GM19025 (cell line): Measurements from ENCODE around the gene EFCAB6.

ENCODE experiments used
- ATAC-seq: cut with Tn5 transposase; IDR thresholded peaks from one replicate; pipeline ENCODE4 v1.9.1; 2021; ENCODE audit warnings: mild to moderate bottlenecking, low read depth, moderate library complexity; ENCODE audit not compliant: unreplicated experiment

EFCAB6 gene

GRCh38 chr22:43847376-43848289, 35.5 kb upstream of the EFCAB6 start:
- no peak for ATAC-seq

- no peak for ATAC-seq
Observed at GRCh38 chr22:43846966-43847365, 34.9 kb upstream of the EFCAB6 start.

- ATAC-seq, result no peak
Observed at GRCh38 chr22:43845981-43846380, 33.9 kb upstream of the EFCAB6 start.

- no peak for ATAC-seq
Observed at GRCh38 chr22:43844560-43845545, 32.7 kb upstream of the EFCAB6 start.

GRCh38 chr22:43843783-43844530, 31.9 kb upstream of the EFCAB6 start:
- no peak for ATAC-seq

- no peak for ATAC-seq
Observed at GRCh38 chr22:43841742-43842141, 29.6 kb upstream of the EFCAB6 start.

- ATAC-seq, result no peak
Observed at GRCh38 chr22:43840851-43841250, 28.7 kb upstream of the EFCAB6 start.

GRCh38 chr22:43840431-43840830, 28.3 kb upstream of the EFCAB6 start:
- no peak for ATAC-seq

GRCh38 chr22:43839781-43840180, 27.7 kb upstream of the EFCAB6 start:
- no peak for ATAC-seq

- no peak for ATAC-seq
Observed at GRCh38 chr22:43838571-43839307, 26.6 kb upstream of the EFCAB6 start.

GRCh38 chr22:43838161-43838560, 26.1 kb upstream of the EFCAB6 start:
- ATAC-seq, result no peak

GRCh38 chr22:43837666-43838065, 25.6 kb upstream of the EFCAB6 start:
- no peak for ATAC-seq

GRCh38 chr22:43835736-43836135, 23.6 kb upstream of the EFCAB6 start:
- ATAC-seq, result no peak

GRCh38 chr22:43835166-43835565, 23.1 kb upstream of the EFCAB6 start:
- no peak for ATAC-seq

GRCh38 chr22:43833286-43834240, 21.5 kb upstream of the EFCAB6 start:
- ATAC-seq, result no peak

- no peak for ATAC-seq
Observed at GRCh38 chr22:43832393-43833265, 20.5 kb upstream of the EFCAB6 start.

GRCh38 chr22:43831561-43832392, 19.7 kb upstream of the EFCAB6 start:
- no peak for ATAC-seq
